Ishikawa (cell line): Measurements from ENCODE around the gene HSD17B14.

Source experiments
- CEBPB ChIP-seq: IDR thresholded peaks from 2 replicates; pipeline ENCODE4 v1.6.1; 2012
- EGR1 ChIP-seq: IDR thresholded peaks from 2 replicates; pipeline ENCODE4 v1.6.1; 2012
- EP300 ChIP-seq: IDR thresholded peaks from 2 replicates; pipeline ENCODE4 v1.6.1; 2012; ENCODE audit warnings: borderline replicate concordance
- FOXM1 ChIP-seq: IDR thresholded peaks from 2 replicates; pipeline ENCODE4 v1.6.1; 2012; ENCODE audit warnings: low read depth, borderline replicate concordance
- NFIC ChIP-seq: IDR thresholded peaks from 2 replicates; pipeline ENCODE4 v1.6.1; 2012
- RAD21 ChIP-seq: IDR thresholded peaks from 2 replicates; pipeline ENCODE4 v1.6.1; 2012; ENCODE audit warnings: low read depth
- TAF1 ChIP-seq: IDR thresholded peaks from 2 replicates; pipeline ENCODE4 v1.6.1; 2012; ENCODE audit warnings: low read depth, mild to moderate bottlenecking
- TCF12 ChIP-seq: IDR thresholded peaks from 2 replicates; pipeline ENCODE4 v1.6.1; 2012; ENCODE audit warnings: low read depth
- TEAD4 ChIP-seq: IDR thresholded peaks from 2 replicates; pipeline ENCODE4 v1.6.1; 2012
- YY1 ChIP-seq: IDR thresholded peaks from 2 replicates; pipeline ENCODE4 v1.6.1; 2012; ENCODE audit warnings: low read depth
- ZBTB7A ChIP-seq: IDR thresholded peaks from 2 replicates; pipeline ENCODE4 v1.6.1; 2012; ENCODE audit warnings: low read depth
- TF ChIP-seq, protein P1 (sequence below): IDR thresholded peaks from 2 replicates; pipeline ENCODE4 v1.6.1; 2012
- TF ChIP-seq, protein P2 (sequence below): IDR thresholded peaks from 2 replicates; pipeline ENCODE4 v1.6.1; 2012
- TF ChIP-seq, protein P3 (sequence below): IDR thresholded peaks from 2 replicates; pipeline ENCODE4 v1.6.1; 2012; ENCODE audit warnings: low read depth, mild to moderate bottlenecking

DNA sequence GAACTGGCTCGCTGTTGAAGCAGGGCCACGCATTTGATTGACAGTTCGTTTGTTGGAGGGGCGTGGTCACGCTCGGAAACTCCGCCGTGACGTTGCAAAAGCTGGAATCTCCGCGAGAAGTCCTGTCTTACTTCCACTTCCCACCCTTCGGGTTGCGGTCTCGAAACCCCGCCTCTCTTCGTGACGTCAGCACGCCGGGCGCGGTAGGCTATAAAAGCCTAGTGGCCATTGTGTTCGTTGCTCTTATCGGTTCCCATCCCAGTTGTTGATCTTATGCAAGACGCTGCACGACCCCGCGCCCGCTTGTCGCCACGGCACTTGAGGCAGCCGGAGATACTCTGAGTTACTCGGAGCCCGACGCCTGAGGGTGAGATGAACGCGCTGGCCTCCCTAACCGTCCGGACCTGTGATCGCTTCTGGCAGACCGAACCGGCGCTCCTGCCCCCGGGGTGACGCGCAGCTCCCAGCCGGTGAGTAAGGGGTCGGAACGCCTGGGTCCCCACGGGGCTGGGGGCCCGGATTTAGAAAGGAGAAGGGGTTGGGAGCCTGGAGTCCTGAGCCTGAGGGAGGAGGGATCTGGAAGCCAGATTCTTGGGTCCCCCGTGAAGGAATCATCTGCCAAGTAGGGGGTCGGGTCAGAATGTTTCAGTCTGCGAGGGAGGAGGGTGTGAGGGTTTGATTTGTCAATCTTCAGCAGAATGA, 36.0 kb upstream of the HSD17B14 start, which contains the start of gene PPP1R15A:
- TF ChIP-seq YY1, result peak; percentile 71; the same call in 1 of the 2 replicates
- no peak for TF ChIP-seq NFIC
- 0 out of 2 replicates have a peak, but pooled peaks have one; percentile 19 for TF ChIP-seq TCF12
- TF ChIP-seq, protein P1, sequence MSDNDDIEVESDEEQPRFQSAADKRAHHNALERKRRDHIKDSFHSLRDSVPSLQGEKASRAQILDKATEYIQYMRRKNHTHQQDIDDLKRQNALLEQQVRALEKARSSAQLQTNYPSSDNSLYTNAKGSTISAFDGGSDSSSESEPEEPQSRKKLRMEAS, result no peak; the same call in none of the 2 replicates
- TF ChIP-seq CEBPB, result no peak
- TF ChIP-seq, protein P2, sequence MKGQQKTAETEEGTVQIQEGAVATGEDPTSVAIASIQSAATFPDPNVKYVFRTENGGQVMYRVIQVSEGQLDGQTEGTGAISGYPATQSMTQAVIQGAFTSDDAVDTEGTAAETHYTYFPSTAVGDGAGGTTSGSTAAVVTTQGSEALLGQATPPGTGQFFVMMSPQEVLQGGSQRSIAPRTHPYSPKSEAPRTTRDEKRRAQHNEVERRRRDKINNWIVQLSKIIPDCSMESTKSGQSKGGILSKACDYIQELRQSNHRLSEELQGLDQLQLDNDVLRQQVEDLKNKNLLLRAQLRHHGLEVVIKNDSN, result no peak
- peak; percentile 58; the same call in 1 of the 2 replicates for TF ChIP-seq ZBTB7A
- peak; percentile 58; the same call in 1 of the 2 replicates for TF ChIP-seq TAF1
- TF ChIP-seq RAD21, result no peak
- TF ChIP-seq TEAD4, result no peak
- TF ChIP-seq FOXM1, result no peak
- TF ChIP-seq EGR1, result no peak
- TF ChIP-seq, protein P3, sequence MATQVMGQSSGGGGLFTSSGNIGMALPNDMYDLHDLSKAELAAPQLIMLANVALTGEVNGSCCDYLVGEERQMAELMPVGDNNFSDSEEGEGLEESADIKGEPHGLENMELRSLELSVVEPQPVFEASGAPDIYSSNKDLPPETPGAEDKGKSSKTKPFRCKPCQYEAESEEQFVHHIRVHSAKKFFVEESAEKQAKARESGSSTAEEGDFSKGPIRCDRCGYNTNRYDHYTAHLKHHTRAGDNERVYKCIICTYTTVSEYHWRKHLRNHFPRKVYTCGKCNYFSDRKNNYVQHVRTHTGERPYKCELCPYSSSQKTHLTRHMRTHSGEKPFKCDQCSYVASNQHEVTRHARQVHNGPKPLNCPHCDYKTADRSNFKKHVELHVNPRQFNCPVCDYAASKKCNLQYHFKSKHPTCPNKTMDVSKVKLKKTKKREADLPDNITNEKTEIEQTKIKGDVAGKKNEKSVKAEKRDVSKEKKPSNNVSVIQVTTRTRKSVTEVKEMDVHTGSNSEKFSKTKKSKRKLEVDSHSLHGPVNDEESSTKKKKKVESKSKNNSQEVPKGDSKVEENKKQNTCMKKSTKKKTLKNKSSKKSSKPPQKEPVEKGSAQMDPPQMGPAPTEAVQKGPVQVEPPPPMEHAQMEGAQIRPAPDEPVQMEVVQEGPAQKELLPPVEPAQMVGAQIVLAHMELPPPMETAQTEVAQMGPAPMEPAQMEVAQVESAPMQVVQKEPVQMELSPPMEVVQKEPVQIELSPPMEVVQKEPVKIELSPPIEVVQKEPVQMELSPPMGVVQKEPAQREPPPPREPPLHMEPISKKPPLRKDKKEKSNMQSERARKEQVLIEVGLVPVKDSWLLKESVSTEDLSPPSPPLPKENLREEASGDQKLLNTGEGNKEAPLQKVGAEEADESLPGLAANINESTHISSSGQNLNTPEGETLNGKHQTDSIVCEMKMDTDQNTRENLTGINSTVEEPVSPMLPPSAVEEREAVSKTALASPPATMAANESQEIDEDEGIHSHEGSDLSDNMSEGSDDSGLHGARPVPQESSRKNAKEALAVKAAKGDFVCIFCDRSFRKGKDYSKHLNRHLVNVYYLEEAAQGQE, result no peak
- no peak for TF ChIP-seq EP300
